Femur (tissue), 1 donor: Measurements from ENCODE around the gene MYH9.

Experiments used
- DNase-seq: peaks from one replicate; pipeline ENCODE4 v3.0.0-alpha.2; 2017

Gene MYH9

DNA sequence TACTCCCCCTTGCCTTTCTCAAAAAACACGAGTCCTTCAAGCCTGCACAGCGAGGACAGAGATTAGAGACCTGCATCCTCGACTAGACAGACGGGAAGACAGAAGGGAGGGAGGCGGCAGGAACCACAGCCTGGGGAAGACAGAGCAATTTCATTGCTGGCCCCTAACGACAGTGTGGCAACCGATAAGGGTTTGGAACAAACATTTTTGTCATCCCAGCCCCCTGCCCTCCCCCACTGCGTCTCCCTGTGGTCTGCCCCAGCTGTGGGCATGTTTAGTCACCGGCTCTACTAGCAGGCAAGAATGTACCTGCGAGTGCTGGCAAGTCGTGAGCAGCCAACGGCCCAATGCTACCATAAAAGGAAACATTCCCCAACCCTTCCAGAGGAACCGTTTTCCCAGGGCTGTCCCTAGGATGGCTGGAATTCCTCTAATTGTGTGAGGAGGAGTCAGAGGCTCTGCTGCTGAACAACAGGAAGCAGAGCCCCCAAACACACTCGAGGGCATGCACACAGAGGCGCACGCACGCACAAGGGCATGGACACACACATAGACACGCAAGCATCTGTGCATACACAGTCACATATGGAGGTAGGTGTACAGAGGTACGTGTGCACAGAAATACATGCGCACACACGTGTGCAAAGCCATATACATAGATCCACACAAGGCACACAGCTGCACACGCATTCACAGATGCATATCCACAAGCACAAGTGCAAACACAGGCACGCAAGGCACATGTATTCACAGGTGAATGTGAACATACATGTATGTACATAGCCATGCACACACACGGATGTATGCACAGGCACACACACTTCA is 58.3 kb downstream of the MYH9 start:
- peak; percentile 64 for DNase-seq

GRCh38 chr22:36328635-36329253 is 59.0 kb downstream of the MYH9 start:
- peak; percentile 59 for DNase-seq

GRCh38 chr22:36327922-36328551 is 59.7 kb downstream of the MYH9 start:
- DNase-seq = no peak

DNA sequence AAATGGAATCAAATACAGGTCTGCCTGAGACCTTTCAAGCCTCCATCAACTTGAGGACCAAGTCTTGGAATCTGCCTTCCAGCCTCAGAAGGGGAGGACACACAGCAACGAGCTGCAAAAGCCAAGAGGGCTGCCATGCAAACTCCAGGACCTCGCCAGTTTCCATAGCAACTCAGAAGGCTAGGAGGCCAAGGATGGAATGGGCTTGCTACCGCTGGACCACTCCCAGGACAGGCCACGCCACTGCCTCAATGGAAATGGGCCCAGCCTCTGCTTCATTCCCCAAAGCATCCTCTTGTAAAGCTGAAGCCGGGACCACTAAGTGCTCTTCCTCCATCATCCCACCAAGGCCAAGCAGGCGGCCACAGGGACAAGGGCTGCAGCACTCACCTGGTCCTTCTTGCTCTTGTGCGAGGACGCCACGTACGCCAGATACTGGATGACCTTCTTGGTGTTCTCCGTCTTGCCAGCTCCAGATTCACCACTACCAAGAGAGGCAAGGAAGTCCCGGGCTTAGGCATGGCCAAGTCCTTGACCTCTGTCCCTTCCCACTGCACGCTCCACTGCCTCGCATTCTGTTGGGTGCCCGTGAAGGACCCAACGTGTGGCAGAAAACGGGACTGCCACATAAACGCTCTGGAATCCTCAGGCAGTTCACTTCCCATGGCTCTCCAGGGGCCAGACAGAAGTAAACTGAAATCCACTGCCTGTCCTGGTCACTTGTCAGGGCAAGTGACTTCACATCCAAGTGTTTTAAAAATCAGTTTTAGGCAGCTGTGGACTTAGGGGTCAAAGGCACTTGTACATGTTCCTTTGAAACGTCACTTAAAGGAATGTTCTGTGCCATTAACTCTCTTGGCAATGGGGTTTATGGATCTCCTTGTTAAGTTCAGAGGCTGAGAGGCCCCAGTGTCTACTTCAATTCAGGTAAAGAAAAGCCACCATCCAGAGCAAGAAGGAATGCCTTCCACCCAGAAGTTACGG is 61.3 kb downstream of the MYH9 start:
- no peak for DNase-seq

GRCh38 chr22:36325154-36326031 is 62.4 kb downstream of the MYH9 start:
- DNase-seq = peak; percentile 73

- no peak for DNase-seq
These were observed 63.4 kb downstream of the MYH9 start for GRCh38 chr22:36324414-36324813.

GRCh38 chr22:36323855-36324331 is 63.9 kb downstream of the MYH9 start:
- peak; percentile 89 for DNase-seq

DNA sequence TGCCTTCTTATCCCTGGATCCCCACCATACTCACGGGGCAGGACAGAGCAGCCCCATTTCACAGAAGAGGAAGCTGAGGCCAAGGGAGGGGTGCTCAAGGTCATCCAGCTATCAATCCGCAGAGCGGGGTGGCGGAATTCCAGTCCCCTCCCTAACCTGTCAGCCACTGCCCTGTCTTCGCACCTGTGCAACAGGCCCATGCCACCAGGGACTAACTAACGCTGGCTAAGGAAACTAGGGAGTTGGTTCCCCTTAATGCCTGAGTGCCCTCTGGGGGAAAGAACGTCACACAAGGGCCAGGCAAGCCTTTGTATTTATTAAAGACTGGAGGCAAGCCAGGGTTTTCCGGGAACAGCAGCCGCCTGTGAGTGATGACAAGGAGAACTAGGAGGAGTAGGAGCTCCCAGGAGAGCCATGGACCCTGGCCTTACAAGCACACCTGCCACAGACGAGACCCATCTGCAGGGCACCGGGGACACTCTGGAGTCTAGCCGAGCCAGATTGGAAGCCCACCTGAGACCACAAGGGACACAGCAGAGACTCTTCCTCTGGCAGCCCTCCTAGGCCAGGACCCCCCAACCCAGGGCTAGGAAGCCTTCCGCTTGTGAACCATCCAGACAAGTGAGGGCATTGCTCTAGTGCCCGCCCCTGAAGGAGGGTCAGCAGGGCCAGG is 64.4 kb downstream of the MYH9 start:
- peak; percentile 63 for DNase-seq

DNA sequence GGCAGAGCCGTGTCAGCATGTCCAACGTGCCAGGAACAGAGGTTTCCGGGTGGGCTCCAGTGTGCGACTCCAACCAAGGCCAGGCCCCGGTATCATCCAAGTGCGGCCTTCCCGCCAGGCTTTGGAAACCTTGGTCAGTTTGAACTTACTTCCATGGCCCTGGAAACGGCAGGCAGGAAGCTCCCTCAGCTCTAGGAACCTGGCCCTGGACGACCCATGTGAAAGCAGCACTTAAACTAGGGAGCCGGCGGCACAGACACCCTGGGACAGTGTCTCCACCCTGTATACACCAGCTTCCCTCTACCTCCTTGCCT is 65.2 kb downstream of the MYH9 start:
- no peak for DNase-seq

- no peak for DNase-seq
These were observed 65.8 kb downstream of the MYH9 start for GRCh38 chr22:36321797-36322601.

- no peak for DNase-seq
These were observed 67.2 kb downstream of the MYH9 start for GRCh38 chr22:36320553-36320952.

DNA sequence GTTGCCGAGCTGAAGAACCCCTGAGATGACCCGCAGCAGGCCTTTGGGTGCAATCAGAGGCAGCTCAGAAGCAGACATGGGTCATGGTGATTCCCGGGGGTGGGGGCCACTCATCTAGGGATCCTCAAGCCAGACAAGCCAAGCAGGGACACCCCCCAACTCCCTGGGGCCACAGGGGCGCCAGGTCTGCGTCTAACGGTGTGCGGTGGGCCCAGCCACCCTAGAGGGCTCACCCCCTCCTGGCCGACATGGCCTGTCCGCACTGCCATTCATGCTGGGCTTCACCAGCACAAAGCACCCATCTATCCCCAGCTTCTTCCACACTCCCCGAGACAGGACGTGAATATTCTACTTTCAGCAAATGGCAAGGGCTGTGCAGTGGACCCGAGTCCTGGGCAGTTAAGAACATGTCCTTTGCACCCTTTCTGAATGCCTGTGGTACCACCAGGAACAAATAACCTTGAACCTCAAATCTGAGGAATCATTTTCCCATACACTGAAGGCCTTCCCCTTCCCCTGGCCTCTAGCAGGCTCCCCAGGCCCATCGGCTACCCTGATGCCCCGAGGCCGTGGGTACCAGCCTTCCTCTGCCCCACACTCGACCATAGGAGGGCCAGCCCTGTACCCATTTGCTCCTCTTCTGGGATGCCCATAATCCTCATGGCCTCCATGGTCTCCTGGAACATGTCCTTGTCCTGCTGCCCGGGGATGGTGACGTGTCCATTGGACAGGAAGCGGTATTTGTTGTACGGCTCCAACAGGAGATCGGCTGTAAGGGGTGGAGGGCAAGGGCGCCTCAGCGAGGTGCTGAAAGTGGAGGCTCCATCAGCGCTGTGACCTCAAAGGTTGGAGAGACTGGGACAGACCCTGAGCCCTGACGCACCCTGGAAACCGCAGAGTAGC is 67.9 kb downstream of the MYH9 start:
- DNase-seq = no peak

GRCh38 chr22:36318442-36318841 is 69.3 kb downstream of the MYH9 start:
- no peak for DNase-seq

- DNase-seq = peak; percentile 64
These were observed 70.0 kb downstream of the MYH9 start for GRCh38 chr22:36317658-36318271.

GRCh38 chr22:36316419-36316818 is 71.3 kb downstream of the MYH9 start:
- no peak for DNase-seq

- DNase-seq = no peak
These were observed 72.4 kb downstream of the MYH9 start for GRCh38 chr22:36315325-36315724.

DNA sequence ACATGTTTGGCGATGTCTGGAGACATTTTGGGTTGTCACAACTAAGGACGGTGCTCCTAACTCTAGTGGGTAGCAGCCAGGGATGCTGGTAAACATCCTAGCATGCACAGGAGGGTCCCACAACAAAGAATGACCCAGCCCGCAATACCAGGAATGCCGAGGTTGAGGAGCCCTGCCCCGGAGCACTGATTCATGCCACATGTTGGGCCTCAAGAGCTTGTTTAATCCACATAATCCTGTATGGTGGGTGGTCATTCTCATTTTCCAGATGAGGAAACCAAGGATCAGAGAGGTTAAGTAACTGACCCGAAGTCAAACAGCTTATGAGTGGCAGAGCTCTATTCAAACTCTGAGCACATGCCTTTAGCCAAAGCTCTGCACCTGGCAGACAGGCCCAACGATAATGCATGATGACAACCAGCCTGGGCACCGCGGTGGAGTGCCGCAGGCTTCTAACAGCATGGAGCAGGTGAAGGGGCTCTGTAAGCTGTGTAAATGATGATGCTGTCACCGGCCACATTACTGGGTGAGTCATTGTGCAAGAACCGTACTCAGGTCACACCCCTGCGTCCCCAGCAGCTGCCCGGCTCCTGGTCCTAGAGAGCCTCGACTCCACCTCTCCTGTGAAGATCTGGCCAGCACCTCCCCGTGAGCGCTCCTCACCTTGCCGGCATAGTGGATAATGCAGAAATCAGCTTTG is 76.2 kb downstream of the MYH9 start:
- peak; percentile 16 for DNase-seq

DNA sequence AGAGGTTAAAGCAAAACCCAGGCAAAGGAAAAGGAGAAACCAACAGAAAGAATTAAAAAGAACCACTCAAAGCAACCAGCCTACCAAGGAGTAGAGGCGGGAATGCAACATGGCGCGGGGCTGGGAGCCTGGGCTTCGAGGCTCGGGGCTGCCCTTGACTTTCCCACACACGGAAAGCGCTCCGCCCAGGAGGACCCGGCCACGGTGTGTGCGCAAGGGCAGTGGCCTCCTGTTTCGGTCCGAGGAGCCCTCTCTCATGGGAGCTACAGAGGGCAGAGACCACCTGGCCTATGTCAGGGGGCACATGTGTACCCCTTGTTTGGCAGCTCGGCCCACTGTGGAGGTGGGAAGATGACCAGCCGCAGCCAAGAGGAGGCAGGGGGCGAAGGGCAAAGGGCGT is 78.9 kb downstream of the MYH9 start:
- DNase-seq = no peak
